Measurements from ENCODE around the gene APOBEC3B. TPM values are rescaled to one million over a fixed set of nuclear protein-coding genes. Genes with fewer than 3 reads are reported as not detected.

Gene APOBEC3B
- total and polyA plus RNA-seq, 9 of the 15 experiments (the other 6 are each of a cell fraction or from before 2014, with no cell fraction given): 5.9 to 166 (median 43.2) TPM

DNA sequence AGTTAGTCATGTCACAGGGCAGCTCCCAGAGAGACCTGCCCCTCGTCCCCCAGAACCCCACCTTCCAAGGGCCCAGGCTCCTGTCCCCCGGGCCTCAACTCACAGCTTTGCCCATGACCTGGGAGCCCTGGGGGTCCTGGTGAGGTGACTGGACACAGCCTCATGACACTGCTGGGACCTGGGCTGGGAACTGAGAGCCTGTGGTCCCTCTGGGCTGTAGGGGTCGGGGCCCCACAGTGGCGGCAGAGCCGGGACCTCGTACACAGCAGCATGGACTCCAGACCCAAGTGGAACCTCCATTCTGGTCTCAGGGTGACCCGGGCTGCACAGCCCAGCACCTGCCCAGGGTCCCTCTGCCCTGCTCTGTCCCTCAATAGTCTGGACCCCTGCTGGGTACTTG lies 17.8 kb upstream of the APOBEC3B start:
- Histone ChIP-seq H3K27me3 (ENCODE audit: control insufficient read depth in 2 of 2, insufficient read depth in 2 of 2, low read length in 2 of 2) (peaks cover 0 to 18% of the 10 kb centered on the region in 2 experiments; a peak in 2 of 5 replicates), H3K4me2 (ENCODE audit: insufficient read depth, low read length) (no peak overlapping the region), H3K79me2 (ENCODE audit: control insufficient read depth, insufficient read depth, low read length) (no peaks in the 10 kb centered on the region), H3K9ac (ENCODE audit: insufficient read depth in 1 of 2, low read depth in 2 of 2, low read length in 2 of 2) (peak overlapping the region in 1 of 2 experiments; percentile 52; a peak in 1 of 4 replicates), H4K20me1 (replicated peaks; ENCODE audit: control insufficient read depth, insufficient read depth, low read length) (no peaks in the 10 kb centered on the region), H2AFZ (ENCODE audit: low read depth, low read length) (no peak overlapping the region), H3K36me3 (ENCODE audit: control insufficient read depth, insufficient read depth, low read length) (no peaks in the 10 kb centered on the region), H3K4me1 (replicated peaks in 1 of 2; ENCODE audit: control insufficient read depth in 2 of 2, insufficient read depth in 2 of 2, low read length in 2 of 2) (peaks cover 10 to 37% of the 10 kb centered on the region in 2 experiments; a peak in 4 of 5 replicates), H3K9me1 (ENCODE audit: control insufficient read depth, insufficient read depth, low read length) (no peaks in the 10 kb centered on the region), H3K9me3 (replicated peaks; ENCODE audit: control insufficient read depth, insufficient read depth, low read depth, low read length) (no peaks in the 10 kb centered on the region), H3K27ac (ENCODE audit: extremely low read depth, low read depth, low read length) (no peak overlapping the region), H3K4me3 (no peak overlapping the region)
- 0% methylated on average over 3 of the region's 7 CpGs for WGBS (ENCODE audit: insufficient coverage, low coverage, missing lambda C conversion rate)
- ATAC-seq (no peak), DNase-seq (ENCODE audit: extremely low read depth in 1 of 4, low spot score in 3 of 4) (no peak), FAIRE-seq (no peak)
- in situ Hi-C loops (cut with MboI): no loop called here
- POLR2A ChIA-PET: interaction anchor here (0.7 kb wide), 1 partner anchor 10 kb away, joined by 4 read pairs; no protein-coding TSS in a partner anchor
- CTCF ChIA-PET (ENCODE audit: low intra/inter-chr PET ratio): no interaction called here
- BruUV-seq (replicated peaks): no TSS peak
- TF ChIP-seq ELF1 (tag; IDR thresholded peaks at IDR 0.05): no peak
- no peak for TF ChIP-seq KLF1 (tag; IDR thresholded peaks at IDR 0.05)
- intact Hi-C loops (cut with micrococcal nuclease): no loop called here

DNA sequence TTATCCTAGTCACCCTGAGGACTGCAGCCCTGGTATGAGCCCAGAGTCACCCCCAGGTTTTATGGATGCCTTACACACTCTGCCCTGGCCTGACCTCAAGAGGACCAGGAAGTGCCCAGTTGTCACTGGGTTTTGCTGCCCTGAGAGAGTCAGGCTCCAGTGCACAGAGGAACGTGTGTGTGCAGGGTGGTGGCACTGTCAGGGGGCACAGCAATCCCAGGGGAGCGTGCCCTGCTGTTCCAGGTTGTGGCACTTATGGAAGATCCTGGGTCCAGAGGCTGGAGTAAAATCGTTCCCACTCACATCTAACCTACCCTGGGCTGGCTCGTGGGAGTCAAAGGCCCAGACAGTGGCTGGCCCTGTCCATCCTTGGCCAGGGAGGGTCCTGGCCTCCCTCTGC lies 17.2 kb upstream of the APOBEC3B start:
- Histone ChIP-seq H3K4me3 (no peak overlapping the region), H3K9me3 (replicated peaks; ENCODE audit: control insufficient read depth, insufficient read depth, low read depth, low read length) (no peaks in the 10 kb centered on the region), H3K9ac (ENCODE audit: insufficient read depth in 1 of 2, low read depth in 2 of 2, low read length in 2 of 2) (0 out of 4 replicates have a peak overlapping the region, but pooled peaks of 1 of the 2 experiments have one; percentile 13), H4K20me1 (replicated peaks; ENCODE audit: control insufficient read depth, insufficient read depth, low read length) (no peaks in the 10 kb centered on the region), H3K9me1 (ENCODE audit: control insufficient read depth, insufficient read depth, low read length) (no peaks in the 10 kb centered on the region), H3K27ac (ENCODE audit: extremely low read depth, low read depth, low read length) (no peak overlapping the region), H3K36me3 (ENCODE audit: control insufficient read depth, insufficient read depth, low read length) (no peaks in the 10 kb centered on the region), H2AFZ (ENCODE audit: low read depth, low read length) (no peak overlapping the region), H3K4me1 (replicated peaks in 1 of 2; ENCODE audit: control insufficient read depth in 2 of 2, insufficient read depth in 2 of 2, low read length in 2 of 2) (peaks cover 10 to 37% of the 10 kb centered on the region in 2 experiments; a peak in 4 of 5 replicates), H3K27me3 (ENCODE audit: control insufficient read depth in 2 of 2, insufficient read depth in 2 of 2, low read length in 2 of 2) (peaks cover 0 to 16% of the 10 kb centered on the region in 2 experiments; a peak in 1 of 5 replicates), H3K4me2 (ENCODE audit: insufficient read depth, low read length) (no peak overlapping the region), H3K79me2 (ENCODE audit: control insufficient read depth, insufficient read depth, low read length) (no peaks in the 10 kb centered on the region)
- POLR2A ChIA-PET: no interaction called here
- no TSS peak for BruUV-seq (replicated peaks)
- no peak for DNase-seq (ENCODE audit: extremely low read depth in 1 of 4, low spot score in 3 of 4)
- CTCF ChIA-PET (ENCODE audit: low intra/inter-chr PET ratio): no interaction called here
- 48% methylated on average over 4 of the region's 4 CpGs for WGBS (ENCODE audit: insufficient coverage, low coverage, missing lambda C conversion rate)
- FAIRE-seq: no peak
- intact Hi-C loops (cut with micrococcal nuclease): no loop called here
- no peak for ATAC-seq
- in situ Hi-C loops (cut with MboI): no loop called here
- TF ChIP-seq XRCC3 (IDR thresholded peaks at IDR 0.05) (no peak), TRIM24 (IDR thresholded peaks at IDR 0.05) (no peak), GTF2E2 (tag; IDR thresholded peaks at IDR 0.05) (no peak), DACH1 (IDR thresholded peaks at IDR 0.05; ENCODE audit: partially characterized antibody) (no peak), ZNF778 (CRISPR knock-in tag; IDR thresholded peaks at IDR 0.05) (no peak), FOXK1 (CRISPR knock-in tag; IDR thresholded peaks at IDR 0.05; ENCODE audit: borderline replicate concordance) (no peak)
- TF ChIP-seq, protein P1, sequence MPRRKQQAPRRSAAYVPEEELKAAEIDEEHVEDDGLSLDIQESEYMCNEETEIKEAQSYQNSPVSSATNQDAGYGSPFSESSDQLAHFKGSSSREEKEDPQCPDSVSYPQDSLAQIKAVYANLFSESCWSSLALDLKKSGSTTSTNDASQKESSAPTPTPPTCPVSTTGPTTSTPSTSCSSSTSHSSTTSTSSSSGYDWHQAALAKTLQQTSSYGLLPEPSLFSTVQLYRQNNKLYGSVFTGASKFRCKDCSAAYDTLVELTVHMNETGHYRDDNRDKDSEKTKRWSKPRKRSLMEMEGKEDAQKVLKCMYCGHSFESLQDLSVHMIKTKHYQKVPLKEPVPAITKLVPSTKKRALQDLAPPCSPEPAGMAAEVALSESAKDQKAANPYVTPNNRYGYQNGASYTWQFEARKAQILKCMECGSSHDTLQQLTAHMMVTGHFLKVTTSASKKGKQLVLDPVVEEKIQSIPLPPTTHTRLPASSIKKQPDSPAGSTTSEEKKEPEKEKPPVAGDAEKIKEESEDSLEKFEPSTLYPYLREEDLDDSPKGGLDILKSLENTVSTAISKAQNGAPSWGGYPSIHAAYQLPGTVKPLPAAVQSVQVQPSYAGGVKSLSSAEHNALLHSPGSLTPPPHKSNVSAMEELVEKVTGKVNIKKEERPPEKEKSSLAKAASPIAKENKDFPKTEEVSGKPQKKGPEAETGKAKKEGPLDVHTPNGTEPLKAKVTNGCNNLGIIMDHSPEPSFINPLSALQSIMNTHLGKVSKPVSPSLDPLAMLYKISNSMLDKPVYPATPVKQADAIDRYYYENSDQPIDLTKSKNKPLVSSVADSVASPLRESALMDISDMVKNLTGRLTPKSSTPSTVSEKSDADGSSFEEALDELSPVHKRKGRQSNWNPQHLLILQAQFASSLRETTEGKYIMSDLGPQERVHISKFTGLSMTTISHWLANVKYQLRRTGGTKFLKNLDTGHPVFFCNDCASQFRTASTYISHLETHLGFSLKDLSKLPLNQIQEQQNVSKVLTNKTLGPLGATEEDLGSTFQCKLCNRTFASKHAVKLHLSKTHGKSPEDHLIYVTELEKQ (CRISPR knock-in tag; IDR thresholded peaks at IDR 0.05): no peak

All from K562 (cell line).